HL-60/S4 treated with phorbol 12-myristate 13-acetate at 8.2 ng/mL for 4 days and 3 days (cell line): ENCODE measurements around the gene PTPRO.
"Not testable (repeated sequence)": the region's sequence is repeated elsewhere in the genome, so short reads cannot be mapped to it uniquely, and the experiment has no call there.

Experiments
- in situ Hi-C: fragments of 300-500 bp; cut with MboI; formaldehyde crosslinking; loops from 2 replicates; pipeline ENCODE4 v1.15.0; 2022; ENCODE audit warnings: low sequenced_read_pairs

The PTPRO gene

DNA sequence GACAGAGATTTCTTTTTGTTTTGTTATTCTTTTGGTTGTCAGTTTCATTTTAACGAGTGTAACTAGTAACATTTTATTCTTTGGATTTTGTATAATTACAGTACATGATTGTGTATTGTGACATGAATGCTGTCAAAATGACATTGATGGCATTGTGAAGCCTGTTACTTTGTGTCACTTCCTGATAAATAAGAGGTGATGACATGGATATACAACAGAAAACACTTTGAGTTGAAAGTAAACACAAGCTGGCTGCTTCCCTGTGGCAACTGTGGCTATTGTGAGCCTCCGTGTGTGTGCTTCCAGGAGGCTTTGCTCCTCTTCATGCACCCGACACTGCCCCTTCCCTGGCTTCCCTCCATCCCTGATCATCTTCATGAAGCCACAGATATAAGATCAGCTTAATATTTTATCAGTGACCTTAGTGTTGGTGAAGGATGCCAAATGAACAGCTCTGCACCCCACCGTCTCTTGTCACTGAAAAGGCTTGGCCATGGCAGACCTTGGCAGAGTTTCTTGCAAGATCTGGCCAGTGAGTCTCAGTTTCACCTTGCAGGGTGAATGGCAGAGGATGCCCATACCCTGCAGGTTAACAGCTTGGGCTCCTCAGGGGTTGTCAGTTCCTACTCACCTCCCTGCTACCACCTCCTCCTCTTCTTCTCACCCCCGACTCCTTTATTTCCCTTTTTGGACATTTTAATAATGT, 275.0 kb downstream of the PTPRO start:
- in situ Hi-C loops: loop anchor here (10.0 kb wide), 1 partner anchor 258 kb away; no protein-coding TSS in a partner anchor

DNA sequence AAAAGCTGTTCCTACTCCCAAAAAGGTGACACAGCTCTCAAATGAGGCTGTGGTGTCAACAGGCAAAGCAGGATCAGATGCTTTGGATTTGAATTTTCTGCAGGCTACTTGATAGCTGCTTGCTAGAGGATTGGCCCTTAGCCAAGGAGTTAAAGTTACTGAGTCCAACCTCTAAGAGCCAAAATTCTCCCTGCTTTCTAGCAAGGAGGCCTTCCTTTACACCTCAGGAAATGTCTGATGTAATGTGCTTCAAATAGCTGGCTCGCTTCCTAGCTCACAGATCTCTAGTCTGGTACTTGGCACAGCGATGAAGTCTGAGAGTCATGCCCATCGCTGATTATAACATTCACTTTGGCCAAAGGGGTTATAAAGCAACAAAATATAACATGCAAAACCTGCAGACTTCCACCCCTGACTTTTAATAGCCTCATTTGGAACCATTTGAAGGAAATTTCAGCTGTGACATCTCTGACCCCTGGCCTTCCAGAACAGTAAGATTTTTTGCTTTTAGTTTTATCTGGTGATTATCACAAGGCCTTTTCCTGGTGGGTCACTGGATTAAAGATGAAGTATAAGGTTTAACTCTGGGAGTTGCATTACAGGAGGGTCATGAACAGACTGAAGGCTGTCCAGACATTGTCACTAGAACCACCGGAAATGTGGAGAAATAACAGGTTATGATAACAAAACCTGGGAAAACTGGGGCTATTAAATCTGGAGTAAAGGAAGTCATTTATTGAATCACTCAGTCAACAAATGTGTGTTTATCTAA, 277.1 kb downstream of the PTPRO start:
- in situ Hi-C loops: loop anchor here (10.0 kb wide), 1 partner anchor 255 kb away; no protein-coding TSS in a partner anchor

DNA sequence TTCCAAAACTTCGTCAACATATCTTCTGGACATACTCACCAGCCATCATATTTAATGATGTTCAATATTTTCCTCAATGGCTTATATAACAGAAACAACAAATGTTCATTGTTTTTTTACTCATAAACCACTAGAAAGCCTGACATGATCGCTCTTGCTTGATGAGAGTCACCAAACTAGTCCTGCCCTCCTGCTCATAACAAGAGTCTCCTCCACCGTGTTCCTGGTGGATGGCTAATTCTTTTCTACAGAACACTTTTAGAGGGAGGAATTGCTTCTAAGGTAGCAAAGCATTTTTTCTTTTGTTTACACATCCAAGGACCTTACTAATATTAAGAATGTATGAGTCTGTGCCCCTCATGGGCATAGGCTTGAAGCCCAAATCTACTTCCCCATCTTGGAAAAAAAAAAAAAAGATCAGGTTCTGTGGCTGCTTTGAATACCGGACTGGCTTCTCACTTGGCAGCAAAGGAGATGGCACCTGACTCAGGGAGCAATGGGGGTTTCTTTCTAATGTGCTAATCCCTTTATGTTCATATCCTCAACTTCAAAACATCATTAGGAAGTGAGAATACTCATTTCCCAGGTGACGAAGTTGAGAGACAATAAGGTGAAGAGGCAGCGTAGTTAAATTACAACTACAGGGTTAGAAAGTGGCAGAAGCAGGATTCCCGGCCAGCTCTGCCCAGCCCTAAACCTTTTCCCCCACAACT, 278.1 kb downstream of the PTPRO start:
- in situ Hi-C loops: no loop called here

DNA sequence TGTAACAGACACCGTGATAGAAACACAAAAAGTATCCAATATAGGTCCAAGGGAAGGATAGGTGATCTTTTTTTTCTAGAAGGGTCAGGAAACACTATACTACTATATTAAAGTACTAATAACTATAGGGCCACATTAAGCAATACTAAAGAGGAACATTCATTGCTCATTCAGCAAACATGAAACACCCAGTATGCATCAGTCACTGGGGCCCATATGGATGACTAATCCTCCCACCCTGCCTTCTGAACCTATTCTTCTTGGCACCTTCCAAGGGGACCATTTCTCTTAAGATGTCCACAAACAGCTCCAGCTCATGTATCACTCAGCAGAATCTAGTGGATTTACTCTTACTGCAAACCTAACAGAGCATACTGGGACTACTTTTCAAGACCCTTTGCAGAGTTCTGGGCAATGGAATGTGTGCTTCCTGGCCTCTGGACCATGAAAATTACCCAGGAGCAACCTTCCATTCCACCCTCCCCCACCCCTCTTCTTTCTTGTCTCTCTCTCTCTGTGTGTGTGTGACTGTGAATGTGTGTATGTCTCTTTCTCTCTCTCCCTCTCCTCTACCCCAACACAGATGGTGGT, 279.0 kb downstream of the PTPRO start:
- in situ Hi-C loops: no loop called here

DNA sequence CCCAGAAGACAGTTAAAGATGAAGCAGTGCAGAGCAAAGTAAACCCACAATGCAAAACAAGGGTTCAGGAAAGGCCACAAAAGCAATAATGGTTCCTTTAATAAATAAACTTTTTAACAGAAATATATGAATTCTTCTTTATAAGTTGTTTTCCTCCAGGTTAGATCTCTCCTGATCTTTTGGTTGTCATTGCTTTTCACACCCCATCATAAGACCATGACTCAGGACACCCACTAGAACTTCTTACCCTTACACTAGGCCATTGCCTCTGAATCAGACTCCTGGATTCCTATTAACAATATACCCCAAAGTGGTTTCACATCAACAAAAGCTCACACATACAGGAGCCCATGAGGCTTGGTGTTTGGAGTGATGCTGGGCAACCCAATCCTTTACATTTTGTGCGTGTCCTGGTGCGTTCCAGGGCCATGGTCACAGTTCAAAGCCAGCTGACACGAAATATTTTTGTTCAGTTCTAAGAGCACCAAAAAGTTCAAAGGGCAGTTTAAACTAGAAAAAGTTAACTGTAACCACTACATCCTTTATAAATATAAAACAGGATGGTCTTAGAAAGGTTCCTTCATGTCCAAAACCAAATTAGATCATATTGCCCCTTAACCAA, 279.9 kb downstream of the PTPRO start:
- in situ Hi-C loops: no loop called here

DNA sequence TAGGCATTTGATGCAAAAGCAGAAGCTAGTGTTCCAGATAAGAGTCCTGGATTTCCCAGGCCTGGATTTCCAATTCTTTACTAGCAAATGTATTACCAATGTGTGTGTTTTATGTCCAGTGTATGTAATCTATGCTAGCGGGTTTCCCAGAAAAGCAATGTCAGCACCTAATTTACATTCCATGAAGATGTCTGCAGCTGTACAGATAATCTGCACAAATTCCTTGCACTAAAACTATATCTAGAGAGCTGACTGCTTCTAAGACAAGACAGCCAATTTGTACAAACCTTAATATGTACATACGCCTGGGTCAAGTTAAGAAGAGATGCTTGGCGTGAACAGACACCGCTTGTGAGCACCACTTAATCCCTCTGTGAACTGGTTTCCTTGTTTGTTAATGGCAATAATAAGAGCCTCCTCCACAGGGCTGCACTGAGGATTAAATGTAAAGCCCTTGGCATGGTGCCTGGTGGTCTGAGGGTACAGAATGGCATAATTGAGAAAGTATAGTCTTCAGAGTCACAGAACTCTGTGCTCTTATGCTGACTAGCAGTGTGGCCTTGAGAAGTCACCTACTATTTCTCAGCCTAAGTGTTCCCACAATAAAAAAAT, 281.3 kb downstream of the PTPRO start:
- in situ Hi-C loops: no loop called here

DNA sequence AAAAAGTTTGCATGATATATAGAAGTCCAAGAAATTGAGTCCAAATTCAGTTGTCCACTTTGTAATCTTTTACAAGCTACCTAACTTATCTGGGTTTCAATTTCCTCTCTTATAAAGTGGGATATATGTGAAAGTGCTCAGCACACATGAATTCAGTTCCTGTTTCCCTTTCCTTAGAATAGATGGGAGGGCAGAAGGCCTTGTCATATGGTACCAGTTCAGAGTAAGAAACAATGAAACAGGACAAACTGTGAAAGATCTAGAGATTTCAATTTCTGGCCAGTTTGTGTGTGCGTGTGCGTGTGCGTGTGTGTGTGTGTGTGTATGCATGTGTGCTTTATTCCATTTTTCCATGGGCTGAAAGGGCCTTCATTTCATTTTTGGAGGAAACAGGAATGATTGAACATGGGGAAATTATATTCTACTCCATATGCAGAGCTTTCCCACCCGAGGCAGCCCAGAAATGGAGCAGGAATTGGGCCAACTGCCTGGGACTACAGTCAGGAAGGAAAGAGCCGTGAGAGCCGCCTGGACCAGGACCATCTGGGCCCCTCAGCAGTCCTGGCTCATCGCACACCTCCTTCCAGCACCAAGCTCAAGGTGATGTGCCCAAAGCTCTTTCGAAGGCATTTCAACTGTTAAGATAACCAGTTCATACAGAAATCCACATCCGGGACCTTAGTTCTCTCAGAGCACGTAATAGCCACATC, 283.7 kb downstream of the PTPRO start:
- in situ Hi-C loops: no loop called here

DNA sequence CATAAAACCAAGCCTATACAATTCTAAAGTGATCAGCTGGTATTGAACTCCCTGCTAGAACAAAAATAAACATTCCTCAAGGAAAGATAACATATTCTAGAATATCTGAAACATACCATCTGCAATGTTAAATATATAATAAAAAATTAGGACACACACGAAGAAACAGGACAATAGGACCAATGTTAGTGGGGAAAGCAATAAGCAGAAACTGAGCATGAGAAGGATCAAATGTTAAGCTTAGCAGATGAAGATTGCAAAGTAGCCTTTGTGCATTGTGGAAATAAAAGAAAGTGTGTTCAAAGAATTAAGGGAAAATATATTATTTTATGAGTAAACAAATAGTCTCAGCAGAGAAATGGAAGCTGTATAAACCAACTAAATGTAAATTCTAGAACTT, 286.1 kb downstream of the PTPRO start:
- in situ Hi-C loops: no loop called here

DNA sequence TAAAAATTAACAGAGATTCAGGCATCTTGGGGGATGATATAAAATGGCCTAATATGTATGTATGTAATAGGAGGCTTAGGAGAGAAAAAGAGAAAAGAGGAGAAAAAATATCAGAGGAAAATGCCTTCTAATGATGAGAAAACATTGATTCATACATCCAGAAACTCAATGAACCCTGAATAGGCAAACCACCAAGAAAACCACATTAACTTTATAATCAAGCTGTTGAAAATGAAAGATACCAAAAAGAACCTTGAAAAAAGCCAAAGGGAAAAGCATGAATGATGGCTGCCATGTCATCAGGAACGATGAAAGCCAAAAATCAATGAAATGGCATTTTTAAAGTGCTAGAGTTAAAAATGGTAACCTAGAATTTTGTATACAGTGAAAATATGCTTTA, 286.6 kb downstream of the PTPRO start:
- in situ Hi-C loops: no loop called here

DNA sequence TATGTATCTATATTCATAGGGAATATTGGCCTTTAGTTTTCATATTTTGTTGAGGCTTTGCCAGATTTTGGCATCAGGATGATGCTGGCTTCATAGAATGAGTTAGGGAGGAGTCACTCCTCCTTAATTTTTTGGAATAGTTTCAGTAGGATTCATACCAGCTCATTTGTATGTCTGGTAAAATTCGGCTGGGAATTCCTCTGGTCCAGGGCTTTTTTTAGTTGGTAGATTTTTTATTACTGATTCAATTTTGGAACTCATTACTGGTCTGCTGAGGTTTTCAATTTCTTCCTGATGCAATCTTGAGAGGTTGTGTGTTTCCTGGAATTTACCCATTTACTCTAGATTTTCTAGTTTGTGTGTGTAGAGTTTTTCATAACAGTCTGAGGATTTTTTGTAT, 291.7 kb downstream of the PTPRO start:
- in situ Hi-C loops: no loop called here

DNA sequence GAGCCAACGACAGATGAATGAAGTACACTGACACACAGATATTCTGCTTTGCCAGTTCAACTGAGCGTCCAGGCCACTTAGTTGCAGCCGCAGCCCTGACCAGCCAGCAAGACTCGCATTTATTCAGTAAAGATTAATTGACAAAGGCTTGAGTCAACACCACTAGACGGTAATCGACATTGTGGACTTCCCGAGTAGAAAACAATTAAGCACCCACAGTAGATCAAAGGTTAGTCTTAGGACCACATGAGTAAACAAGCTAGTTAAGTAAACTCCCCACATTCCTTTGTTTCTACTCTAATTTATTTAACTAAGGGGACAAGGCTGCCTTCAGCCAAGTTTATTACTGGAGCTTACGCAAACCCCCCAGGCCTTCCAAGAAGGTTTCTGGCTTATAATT, 294.2 kb downstream of the PTPRO start:
- in situ Hi-C loops: not testable (repeated sequence)

DNA sequence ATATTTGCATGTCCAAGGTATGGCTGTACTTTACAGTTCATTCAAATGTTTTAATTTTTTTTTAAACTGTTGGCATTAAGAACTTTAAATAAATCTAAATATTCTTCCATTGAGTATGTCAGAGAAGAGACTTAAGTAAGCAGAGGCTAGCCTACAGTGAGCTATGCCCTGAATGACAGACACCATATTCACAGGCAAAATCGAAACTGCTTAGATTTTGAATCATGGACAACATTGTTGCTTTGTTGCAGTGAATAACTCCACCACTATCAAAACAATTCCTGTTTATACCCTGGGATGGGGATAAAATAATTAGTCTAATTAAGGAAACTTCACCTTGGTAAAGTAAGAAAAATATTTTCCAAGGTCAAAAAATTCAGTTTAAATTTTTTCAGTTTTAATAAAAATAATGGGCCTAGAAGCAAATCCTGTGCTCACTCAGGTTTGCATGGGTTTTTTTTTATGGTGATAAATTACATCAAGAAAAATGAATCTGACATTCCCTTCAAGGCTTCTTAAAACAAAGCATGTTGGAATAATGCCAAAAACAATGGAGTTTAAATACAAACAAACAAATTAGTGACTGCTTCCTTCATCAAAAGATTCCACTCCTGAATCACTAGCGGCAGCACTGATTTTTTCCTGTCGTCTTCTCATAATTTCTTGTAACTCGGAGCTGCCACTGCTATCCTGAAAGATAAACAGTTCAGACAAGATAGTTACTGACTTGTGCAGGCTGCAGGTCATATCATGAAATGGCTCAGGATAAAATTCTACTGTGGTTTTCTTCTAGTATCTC, 298.6 kb downstream of the PTPRO start:
- in situ Hi-C loops: no loop called here

DNA sequence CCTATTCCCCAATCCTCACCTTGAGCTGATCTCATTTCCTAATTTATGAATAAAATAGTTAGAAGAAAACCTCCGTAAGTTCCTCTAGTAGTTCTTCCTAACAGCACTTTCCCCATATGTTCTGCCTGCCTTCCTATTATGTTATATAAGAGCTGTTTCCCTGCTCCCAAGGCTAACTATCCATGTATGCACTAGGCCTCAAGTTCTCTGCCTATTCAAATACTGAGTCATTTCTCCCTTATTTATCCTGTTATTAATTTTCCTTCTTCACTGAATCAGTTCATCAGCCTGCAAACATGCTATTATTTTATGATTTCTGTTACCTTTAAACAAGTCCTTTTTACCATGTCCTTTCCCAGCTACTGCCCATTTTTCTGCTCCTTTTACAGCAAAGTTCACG, 302.8 kb downstream of the PTPRO start:
- in situ Hi-C loops: no loop called here

DNA sequence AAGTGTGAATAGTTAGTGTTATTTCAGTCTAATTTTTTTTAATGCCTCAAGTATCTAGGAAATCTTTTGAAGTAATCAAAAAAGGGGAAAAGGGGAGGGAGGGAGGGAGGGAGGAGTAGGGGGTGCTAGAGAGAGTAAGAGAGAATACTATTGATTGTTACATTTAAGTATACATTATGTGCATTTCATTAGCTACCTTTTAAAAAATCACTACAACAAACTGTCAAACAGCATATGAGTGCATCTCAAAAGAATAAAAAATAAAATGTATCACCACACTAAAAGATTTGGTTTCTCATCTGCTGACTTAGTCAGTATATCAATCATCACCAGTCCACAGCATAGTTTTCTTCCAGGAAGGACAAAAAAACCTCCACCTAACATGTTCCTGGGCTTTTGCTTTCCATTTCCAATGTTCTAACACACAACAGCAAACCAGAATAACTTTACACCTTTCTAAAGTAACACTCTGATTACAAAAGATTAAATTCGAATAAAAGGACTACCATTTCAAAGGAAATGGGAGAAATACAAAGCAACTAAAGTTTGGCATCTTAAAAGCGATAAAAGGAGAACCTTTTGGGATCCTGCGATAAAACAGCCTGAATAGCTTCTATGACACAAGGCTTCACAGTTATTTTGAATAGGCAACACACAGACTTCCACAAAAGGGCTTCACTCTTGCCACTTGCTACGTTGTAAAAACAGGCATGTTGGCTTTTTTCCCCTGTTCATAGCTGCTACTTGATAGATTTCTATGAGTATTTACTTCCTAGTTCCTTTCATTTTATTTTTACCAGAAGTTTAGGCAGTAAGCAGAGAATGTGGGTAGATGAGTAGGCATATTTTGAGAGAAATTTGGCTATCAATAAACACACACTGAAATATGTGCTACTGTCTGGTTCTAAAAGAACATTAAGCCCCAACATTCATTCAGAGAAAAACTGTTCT, 306.0 kb downstream of the PTPRO start:
- in situ Hi-C loops: no loop called here

DNA sequence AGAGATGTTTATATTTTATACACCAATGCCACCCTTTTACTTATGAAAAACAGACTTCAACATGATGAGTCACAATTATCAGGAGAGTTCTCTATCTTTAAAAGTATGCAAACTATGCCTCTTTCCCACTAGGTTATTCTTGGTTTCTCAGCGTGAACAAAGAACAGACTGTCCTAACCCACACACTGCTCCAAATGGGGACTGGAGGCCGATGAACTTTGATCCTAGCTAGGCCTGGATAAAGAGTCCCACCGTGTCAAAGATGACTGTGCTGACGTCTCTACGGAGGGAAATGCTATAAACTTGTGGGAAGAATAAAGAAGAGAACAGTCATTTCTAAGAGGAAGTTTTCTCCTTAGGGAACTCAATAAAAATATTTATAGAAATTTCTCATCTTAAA, 306.8 kb downstream of the PTPRO start:
- in situ Hi-C loops: no loop called here

DNA sequence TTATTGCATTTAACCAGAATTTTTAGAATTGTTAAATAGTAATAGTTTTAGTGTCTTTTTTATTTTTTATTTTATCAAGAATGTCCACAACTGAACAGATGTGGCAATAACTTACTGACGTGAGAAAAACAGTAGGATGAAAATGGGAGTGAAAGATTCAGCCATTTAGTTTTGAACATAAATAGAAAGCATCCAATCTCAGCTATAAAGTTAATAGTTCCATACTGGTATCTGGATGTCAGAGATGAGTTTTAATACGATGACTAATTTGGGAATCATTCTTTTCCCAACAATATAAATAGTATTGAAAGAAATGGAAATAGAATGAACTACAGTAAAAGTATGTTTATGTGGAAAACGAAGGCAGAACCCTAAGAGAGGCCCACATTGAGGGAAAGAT, 307.5 kb downstream of the PTPRO start:
- in situ Hi-C loops: no loop called here

DNA sequence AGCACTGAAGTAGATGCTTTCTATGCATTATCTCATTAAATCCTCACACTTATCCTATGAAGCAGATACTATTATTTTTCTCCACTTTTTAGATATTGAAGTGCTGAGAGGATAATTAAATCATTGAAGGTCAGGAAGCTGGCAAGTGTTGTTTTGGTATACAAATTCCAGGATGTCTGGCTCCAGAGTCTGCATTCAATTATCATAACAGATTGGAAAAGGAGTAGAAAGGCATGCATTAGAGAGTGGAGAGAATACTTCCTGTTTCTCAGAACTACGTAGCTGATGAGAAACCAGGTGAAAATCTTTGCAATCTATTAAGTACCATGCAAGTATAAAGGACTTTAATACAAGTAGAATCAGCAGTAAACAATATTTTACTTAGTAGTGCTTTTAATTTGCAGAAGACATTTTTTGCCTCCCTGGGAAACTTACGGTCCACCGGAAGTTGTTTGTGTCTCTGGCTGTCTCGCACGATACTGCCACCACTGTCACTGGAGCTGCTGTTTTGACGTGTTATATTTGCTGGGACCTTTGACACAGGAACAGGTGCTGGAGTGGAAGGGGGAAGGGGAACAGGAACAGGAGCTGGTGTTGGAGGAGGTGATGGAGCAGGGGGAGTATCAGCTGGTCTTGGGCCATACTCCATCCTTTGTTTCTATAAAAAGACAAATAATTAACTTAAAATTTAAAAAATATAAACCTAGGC, 308.9 kb downstream of the PTPRO start:
- in situ Hi-C loops: no loop called here
